Neuron (in vitro differentiated cells): ENCODE measurements around the gene RNPEPL1.

ENCODE experiments used
- H2AFZ ChIP-seq: one replicate; pipeline ENCODE4 v1.6.1; 2013; ENCODE audit warnings: low read depth, mild to moderate bottlenecking, inconsistent platforms, low read length, moderate library complexity
- H3K27me3 ChIP-seq: one replicate; pipeline ENCODE4 v1.6.1; 2013; ENCODE audit warnings: low read length; ENCODE audit not compliant: insufficient read depth
- H3K36me3 ChIP-seq: one replicate; pipeline ENCODE4 v1.6.1; 2013; ENCODE audit warnings: low read length; ENCODE audit not compliant: insufficient read depth
- H3K4me1 ChIP-seq: one replicate; pipeline ENCODE4 v1.6.1; 2013; ENCODE audit warnings: low read length; ENCODE audit not compliant: insufficient read depth
- H3K4me3 ChIP-seq: 2 replicates; pipeline ENCODE4 v1.5.1; 2013; ENCODE audit warnings: mild to moderate bottlenecking, low read length, moderate library complexity
- H3K9me3 ChIP-seq: one replicate; pipeline ENCODE4 v1.6.1; 2013; ENCODE audit warnings: low read length

The RNPEPL1 gene

DNA sequence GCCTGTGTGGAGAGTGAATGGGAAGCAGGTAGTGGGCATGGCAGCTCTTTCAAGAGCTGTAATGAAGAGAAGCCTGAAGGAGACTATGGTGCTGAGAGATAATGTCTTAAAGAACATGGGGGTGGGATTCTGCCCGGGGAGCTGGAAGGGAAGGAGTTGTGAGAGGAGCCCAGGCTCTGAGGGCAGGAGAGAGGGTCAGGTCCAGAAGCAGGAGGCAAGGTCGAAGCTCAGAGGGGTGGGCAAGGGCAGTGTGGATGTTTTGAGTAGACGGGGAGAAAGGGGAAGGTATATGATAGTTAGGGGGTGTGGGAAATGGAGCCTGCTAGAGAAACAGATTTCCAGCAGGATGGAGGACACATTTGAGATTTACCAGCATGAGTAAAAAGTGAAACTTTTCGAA is 20.4 kb downstream of the RNPEPL1 start:
- Histone ChIP-seq H3K4me1 (peaks cover 29% of the 10 kb centered on the region), H3K4me3 (no peak overlapping the region), H2AFZ (no peak overlapping the region), H3K27me3 (no peaks in the 10 kb centered on the region), H3K9me3 (no peaks in the 10 kb centered on the region), H3K36me3 (peaks cover 35% of the 10 kb centered on the region)

DNA sequence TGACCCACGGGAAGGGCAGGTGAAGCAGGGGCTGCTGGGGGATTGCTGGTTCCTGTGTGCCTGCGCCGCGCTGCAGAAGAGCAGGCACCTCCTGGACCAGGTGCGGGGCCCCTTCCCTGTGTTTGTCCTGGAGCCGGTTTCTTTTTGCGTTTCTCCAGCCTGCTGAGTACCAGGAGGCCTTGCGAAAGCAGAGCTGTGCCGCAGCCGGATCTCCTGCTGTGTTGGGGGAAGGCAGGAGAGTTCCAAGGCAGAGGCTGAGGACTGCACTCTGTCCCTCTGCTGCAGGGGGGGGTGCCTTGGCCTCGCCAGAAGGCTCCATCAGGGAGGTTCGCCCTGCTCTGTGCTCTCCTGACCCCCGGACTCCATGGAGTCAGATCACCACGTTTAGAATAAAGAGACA is 21.1 kb downstream of the RNPEPL1 start:
- Histone ChIP-seq H3K4me3 (no peak overlapping the region), H3K4me1 (peaks cover 29% of the 10 kb centered on the region), H2AFZ (no peak overlapping the region), H3K9me3 (no peaks in the 10 kb centered on the region), H3K27me3 (no peaks in the 10 kb centered on the region), H3K36me3 (peaks cover 37% of the 10 kb centered on the region)

DNA sequence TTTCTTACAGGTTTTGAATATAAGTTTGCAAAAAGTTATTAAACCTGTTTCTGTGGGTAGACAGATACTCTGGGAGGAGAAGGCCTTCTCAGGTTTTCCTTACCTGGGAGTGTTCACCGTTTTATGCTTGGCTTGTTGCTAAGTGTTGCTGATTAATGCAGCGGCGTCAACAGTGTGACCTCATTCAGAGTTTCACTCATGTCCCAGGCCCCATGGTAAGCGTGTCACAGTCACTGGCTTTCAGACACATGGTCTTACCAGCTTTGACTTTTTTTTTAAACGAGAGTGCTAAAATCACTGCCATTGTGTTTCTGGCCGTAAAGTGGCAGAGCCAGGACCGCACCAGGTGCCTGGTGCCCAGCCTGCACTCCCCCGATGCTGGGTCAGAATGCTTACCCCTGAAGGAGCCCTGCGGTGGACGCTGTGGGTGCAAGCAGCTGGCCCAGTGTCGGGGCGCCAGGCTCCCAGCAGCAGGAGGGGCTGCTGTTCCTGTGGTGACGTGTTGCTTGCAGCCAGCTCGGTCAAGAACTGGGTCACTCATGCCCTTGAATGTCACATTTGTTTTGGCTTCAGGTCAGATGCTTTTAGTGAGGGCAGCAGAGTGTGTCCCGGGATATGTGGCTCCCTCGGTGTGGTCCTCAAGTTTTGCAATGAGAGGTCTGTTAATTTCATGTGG is 21.7 kb downstream of the RNPEPL1 start:
- peaks cover 25% of the 10 kb centered on the region for H3K4me1 ChIP-seq
- H3K27me3 ChIP-seq: no peaks in the 10 kb centered on the region
- H3K9me3 ChIP-seq: no peaks in the 10 kb centered on the region
- H3K4me3 ChIP-seq: no peak overlapping the region
- peaks cover 39% of the 10 kb centered on the region for H3K36me3 ChIP-seq
- H2AFZ ChIP-seq: no peak overlapping the region

DNA sequence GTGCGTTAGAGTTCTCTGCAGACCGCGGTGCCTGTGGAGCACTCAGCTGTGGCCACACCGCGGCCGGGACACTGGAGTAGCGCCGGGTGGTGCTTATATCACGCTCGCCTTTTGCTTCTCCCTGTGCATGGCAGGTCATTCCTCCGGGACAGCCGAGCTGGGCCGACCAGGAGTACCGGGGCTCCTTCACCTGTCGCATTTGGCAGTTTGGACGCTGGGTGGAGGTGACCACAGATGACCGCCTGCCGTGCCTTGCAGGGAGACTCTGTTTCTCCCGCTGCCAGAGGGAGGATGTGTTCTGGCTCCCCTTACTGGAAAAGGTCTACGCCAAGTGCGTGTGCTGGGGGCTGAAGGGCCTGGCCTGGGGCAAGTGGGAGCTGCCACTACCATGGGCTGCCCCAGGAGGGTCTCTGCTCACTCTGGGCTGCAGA is 22.4 kb downstream of the RNPEPL1 start:
- Histone ChIP-seq H3K4me3 (no peak overlapping the region), H3K9me3 (no peaks in the 10 kb centered on the region), H2AFZ (no peak overlapping the region), H3K4me1 (peaks cover 18% of the 10 kb centered on the region), H3K36me3 (peaks cover 45% of the 10 kb centered on the region), H3K27me3 (no peaks in the 10 kb centered on the region)

DNA sequence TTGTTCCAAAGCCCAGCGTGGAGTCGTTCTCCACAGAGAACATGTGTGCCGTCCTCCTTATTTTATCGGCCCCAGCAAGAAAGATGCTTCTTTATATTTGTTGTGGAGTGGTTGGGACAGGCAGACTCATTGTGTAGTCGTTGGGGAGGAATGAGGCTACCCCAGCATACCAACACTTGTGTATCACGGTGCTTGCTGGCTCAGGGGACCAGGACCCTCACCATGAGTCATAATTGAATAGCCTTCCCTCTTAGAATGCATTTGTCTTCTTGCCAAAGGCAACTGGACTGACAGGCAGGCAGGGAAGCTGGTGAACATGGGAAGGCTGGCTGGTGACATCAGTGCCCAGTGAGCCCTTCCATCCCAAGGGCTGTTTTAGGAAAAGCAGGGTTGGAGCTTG is 22.9 kb downstream of the RNPEPL1 start:
- Histone ChIP-seq H3K4me1 (peaks cover 16% of the 10 kb centered on the region), H3K9me3 (no peaks in the 10 kb centered on the region), H3K4me3 (no peak overlapping the region), H2AFZ (no peak overlapping the region), H3K27me3 (no peaks in the 10 kb centered on the region), H3K36me3 (peaks cover 50% of the 10 kb centered on the region)

DNA sequence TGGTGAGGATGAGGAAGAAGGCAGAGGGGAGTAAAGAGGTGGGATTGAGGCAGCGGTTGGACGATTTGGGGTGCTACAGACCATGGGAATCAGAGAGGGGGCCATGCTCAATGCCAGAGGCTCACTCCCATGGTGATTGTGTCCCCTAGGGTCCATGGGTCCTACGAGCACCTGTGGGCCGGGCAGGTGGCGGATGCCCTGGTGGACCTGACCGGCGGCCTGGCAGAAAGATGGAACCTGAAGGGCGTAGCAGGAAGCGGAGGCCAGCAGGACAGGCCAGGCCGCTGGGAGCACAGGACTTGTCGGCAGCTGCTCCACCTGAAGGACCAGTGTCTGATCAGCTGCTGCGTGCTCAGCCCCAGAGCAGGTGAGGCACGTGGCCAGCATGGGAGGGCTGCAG is 23.5 kb downstream of the RNPEPL1 start:
- H3K27me3 ChIP-seq: no peaks in the 10 kb centered on the region
- H3K4me3 ChIP-seq: no peak overlapping the region
- no peaks in the 10 kb centered on the region for H3K9me3 ChIP-seq
- peaks cover 53% of the 10 kb centered on the region for H3K36me3 ChIP-seq
- no peak overlapping the region for H2AFZ ChIP-seq
- H3K4me1 ChIP-seq: peaks cover 16% of the 10 kb centered on the region

DNA sequence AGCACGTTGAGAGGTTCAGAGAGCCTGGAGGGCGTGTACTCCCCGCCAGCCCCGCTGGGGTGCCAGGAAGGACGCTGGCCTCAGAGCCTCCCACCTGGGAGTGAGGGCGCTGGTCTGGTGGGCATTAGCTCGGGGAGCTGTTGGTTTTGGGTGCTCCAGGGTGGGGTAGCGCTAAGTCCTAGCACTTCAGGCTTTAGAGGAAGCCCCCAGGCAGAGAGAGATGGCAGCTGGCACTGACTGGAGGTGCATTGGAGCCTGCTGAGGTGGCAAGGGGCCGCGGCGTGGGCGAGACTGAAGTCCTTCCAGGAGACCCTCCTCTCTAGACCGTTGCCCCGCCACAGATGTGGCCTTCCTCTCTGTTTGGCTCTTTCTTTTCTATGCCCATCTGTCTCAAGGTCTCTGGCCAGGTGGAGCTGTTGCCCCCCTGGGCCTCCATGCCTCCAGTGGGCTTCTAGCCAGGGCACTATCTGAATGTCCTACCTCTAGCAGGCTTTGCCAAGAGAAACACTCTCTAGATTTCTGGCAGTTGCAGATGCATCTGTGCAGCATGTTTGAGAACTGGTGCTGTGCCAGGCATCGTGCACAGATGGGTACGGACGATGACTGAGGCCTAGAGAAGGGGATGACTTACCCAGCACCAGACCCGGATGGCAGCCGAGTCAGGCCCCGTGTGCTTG is 24.9 kb downstream of the RNPEPL1 start:
- peaks cover 60% of the 10 kb centered on the region for H3K36me3 ChIP-seq
- H3K4me3 ChIP-seq: no peak overlapping the region
- no peaks in the 10 kb centered on the region for H3K9me3 ChIP-seq
- H2AFZ ChIP-seq: no peak overlapping the region
- no peaks in the 10 kb centered on the region for H3K27me3 ChIP-seq
- peaks cover 6% of the 10 kb centered on the region for H3K4me1 ChIP-seq

DNA sequence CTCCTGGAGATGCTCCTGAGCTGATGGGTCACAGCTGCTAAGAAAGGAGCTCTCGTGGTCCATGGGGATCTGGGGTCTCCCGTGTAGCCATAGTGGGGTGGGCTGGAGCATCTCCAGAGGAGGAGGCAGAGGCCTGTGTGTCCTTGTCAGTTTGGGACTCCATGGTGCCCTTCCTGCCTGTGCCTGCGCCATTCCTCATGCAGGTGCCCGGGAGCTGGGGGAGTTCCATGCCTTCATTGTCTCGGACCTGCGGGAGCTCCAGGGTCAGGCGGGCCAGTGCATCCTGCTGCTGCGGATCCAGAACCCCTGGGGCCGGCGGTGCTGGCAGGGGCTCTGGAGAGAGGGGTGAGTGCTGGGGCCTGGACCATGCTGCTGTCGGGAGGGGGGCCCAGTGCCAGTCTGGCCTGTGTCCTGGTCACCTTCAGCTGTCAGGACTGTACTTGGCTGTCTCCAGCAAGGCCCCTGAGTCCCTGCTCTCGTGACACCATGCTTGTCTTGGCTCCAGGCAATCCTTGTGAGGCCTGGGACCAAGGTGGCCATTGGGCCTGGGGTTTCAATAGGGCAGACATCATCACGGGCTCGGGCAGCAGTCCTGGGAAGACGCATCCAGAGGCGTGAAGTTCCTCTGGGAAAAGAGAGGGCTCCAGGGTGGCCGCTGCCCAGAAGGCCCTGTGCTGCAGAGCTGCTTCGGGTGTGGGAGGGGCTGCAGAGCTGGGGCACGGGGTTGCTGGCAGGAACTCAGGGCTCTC is 25.6 kb downstream of the RNPEPL1 start:
- Histone ChIP-seq H3K27me3 (no peaks in the 10 kb centered on the region), H3K4me3 (no peak overlapping the region), H3K36me3 (peaks cover 67% of the 10 kb centered on the region), H3K9me3 (no peaks in the 10 kb centered on the region), H2AFZ (no peak overlapping the region), H3K4me1 (no peaks in the 10 kb centered on the region)

DNA sequence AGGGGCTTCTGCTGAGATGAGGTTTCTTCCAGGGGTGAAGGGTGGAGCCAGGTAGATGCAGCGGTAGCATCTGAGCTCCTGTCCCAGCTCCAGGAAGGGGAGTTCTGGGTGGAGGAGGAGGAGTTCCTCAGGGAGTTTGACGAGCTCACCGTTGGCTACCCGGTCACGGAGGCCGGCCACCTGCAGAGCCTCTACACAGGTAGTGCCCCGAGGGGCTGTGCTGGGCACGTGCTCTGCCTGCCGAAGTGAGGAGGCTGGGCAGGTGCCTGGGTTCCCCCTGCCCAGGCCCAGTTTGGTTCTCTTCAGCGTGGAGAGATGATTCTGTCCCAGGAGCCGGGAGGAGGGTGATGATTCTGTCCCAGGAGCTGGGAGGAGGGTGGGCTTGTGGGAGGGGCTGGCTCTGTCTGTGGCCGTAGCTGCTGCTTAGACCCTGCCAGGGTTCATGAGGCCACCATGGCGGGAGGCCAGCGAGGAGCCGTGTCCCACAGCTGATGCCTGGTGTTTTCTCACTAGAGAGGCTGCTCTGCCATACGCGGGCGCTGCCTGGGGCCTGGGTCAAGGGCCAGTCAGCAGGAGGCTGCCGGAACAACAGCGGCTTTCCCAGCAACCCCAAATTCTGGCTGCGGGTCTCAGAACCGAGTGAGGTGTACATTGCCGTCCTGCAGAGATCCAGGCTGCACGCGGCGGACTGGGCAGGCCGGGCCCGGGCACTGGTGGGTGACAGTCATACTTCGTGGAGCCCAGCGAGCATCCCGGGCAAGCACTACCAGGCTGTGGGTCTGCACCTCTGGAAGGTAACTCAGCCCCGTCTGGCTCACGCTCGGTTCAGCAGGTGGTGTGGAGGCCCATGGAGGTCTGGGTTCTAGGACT is 26.5 kb downstream of the RNPEPL1 start:
- no peak overlapping the region for H2AFZ ChIP-seq
- no peaks in the 10 kb centered on the region for H3K9me3 ChIP-seq
- peaks cover 70% of the 10 kb centered on the region for H3K36me3 ChIP-seq
- H3K27me3 ChIP-seq: no peaks in the 10 kb centered on the region
- no peaks in the 10 kb centered on the region for H3K4me1 ChIP-seq
- H3K4me3 ChIP-seq: no peak overlapping the region

DNA sequence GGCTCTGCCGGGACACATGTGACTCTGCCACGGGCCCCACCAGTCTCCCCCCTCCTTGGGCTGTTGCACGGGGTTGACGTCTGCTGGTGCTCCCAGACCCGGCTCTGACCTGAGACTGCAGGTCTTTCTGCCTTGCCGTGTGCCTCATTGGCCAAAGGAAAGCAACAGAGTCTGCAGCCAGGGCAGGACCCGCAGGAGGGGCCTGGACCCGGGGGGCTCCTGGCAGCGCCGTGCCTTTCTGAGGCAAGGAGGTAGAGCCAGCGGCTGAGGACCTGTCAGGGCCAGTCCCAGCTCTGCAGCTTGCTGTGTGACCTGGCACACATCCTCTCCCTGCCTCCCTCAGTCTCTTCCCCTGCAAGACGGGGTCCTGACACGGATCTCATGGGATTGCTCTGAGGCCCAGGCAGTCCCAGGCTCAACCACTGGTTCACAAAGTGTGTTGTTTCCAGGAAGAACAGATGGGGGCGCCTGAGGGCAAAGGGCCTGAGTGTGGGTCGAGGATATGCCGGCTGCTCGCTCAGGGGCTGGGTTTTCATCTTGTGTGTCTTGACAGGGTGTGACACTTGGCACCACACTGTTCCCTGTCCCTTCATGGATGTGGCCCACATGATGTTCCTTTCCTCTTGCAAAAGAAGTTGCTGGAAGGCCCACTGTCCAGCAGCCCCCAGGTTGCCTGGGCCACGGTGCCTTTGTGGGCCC is 27.2 kb downstream of the RNPEPL1 start:
- Histone ChIP-seq H3K27me3 (no peaks in the 10 kb centered on the region), H3K36me3 (peaks cover 70% of the 10 kb centered on the region), H3K4me3 (no peak overlapping the region), H2AFZ (no peak overlapping the region), H3K4me1 (no peaks in the 10 kb centered on the region), H3K9me3 (no peaks in the 10 kb centered on the region)

DNA sequence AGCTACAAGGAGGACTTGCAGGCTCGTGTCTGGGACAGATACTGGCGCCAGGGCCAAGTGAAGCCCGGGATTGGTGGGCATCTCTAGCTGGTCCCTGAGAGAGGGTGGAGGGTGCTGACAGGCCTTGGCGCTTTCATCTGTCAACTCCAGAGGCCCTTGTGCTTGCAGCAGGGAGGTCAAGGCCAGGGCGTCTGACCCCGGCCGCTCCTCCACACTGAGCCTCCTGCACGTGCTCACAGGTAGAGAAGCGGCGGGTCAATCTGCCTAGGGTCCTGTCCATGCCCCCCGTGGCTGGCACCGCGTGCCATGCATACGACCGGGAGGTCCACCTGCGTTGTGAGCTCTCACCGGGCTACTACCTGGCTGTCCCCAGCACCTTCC is 27.8 kb downstream of the RNPEPL1 start:
- no peak overlapping the region for H2AFZ ChIP-seq
- H3K36me3 ChIP-seq: peaks cover 66% of the 10 kb centered on the region
- H3K4me3 ChIP-seq: no peak overlapping the region
- no peaks in the 10 kb centered on the region for H3K4me1 ChIP-seq
- no peaks in the 10 kb centered on the region for H3K9me3 ChIP-seq
- no peaks in the 10 kb centered on the region for H3K27me3 ChIP-seq

DNA sequence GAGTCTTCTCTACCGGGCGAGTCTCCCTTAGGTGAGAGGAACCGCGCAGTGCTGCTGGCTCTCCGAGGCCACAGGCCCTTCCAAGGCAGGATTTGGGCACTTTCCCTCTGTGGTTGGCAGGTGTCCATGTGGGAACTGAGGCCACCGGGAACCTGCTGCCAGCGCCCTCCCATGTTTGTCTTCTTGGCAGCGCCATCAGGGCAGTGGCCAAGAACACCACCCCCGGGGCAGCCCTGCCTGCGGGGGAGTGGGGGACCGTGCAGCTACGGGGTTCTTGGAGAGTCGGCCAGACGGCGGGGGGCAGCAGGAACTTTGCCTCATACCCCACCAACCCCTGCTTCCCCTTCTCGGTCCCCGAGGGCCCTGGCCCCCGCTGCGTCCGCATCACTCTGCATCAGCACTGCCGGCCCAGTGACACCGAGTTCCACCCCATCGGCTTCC is 28.2 kb downstream of the RNPEPL1 start:
- Histone ChIP-seq H3K9me3 (no peaks in the 10 kb centered on the region), H2AFZ (no peak overlapping the region), H3K4me3 (no peak overlapping the region), H3K27me3 (no peaks in the 10 kb centered on the region), H3K36me3 (peaks cover 65% of the 10 kb centered on the region), H3K4me1 (no peaks in the 10 kb centered on the region)
